Measurements from ENCODE around the gene MMD.
A peak's percentile ranks its signal among the peaks of the same experiment; 100 is the strongest.
"Not testable (repeated sequence)": the region's sequence is repeated elsewhere in the genome, so short reads cannot be mapped to it uniquely, and the experiment has no call there.

The MMD gene

GRCh38 chr17:55446581-55447205 lies 25.1 kb upstream of the MMD start:
- no peak overlapping the region for H3K27ac ChIP-seq
- intact Hi-C loops (cut with DNase I; ENCODE audit: low total_unique reads) = no loop called here
- H3K4me3 ChIP-seq = no peak overlapping the region
- peaks cover 0 to 2% of the 10 kb centered on the region in 2 donors for H3K27me3 ChIP-seq
- H3K36me3 ChIP-seq = no peaks in the 10 kb centered on the region
- H3K4me1 ChIP-seq = no peaks in the 10 kb centered on the region
- H3K9me3 ChIP-seq = no peaks in the 10 kb centered on the region
- TF ChIP-seq CTCF (IDR thresholded peaks at IDR 0.05) = no peak
- no peak for DNase-seq

- H3K27ac ChIP-seq; H3K9me3 ChIP-seq; intact Hi-C loops (cut with DNase I; ENCODE audit: low total_unique reads); H3K36me3 ChIP-seq; H3K27me3 ChIP-seq; H3K4me3 ChIP-seq; H3K4me1 ChIP-seq: not testable (repeated sequence)
- peak in 1 of 2 donors; percentile 53 for DNase-seq
Measured at GRCh38 chr17:55446004-55446403, 24.4 kb upstream of the MMD start.

GRCh38 chr17:55444471-55445441 lies 23.1 kb upstream of the MMD start:
- DNase-seq = no peak
- intact Hi-C loops (cut with DNase I; ENCODE audit: low total_unique reads) = no loop called here
- H3K9me3 ChIP-seq = no peaks in the 10 kb centered on the region
- TF ChIP-seq CTCF (IDR thresholded peaks at IDR 0.05) = no peak
- no peaks in the 10 kb centered on the region for H3K36me3 ChIP-seq
- H3K27ac ChIP-seq = no peak overlapping the region
- H3K4me1 ChIP-seq = no peaks in the 10 kb centered on the region
- H3K4me3 ChIP-seq = no peak overlapping the region
- peaks cover 0 to 2% of the 10 kb centered on the region in 2 donors for H3K27me3 ChIP-seq

DNA sequence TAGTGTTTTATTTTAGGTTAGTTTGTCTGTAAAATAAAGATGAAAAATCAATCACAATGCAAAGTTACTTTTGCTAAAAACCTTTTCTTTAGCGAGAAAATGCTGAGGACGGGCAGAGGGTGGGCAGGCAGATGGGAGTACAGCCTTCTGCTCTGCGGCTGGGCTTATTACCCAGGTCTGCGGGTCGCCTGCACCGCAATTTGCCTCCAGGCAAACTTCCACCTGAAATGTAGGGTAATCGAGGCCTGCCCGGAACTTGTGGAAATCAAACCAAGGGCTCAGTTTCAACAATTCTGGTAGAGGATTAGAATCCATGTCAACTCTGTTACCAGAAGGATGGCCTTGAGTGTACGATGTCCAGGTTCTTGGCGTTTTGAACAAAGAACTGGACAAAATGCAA lies 22.3 kb upstream of the MMD start:
- H3K4me3 ChIP-seq = no peak overlapping the region
- H3K36me3 ChIP-seq = no peaks in the 10 kb centered on the region
- TF ChIP-seq CTCF (IDR thresholded peaks at IDR 0.05) = no peak
- H3K27ac ChIP-seq = no peak overlapping the region
- H3K27me3 ChIP-seq = peaks cover 0 to 2% of the 10 kb centered on the region in 2 donors
- no peaks in the 10 kb centered on the region for H3K9me3 ChIP-seq
- no peaks in the 10 kb centered on the region for H3K4me1 ChIP-seq
- DNase-seq = no peak
- intact Hi-C loops (cut with DNase I; ENCODE audit: low total_unique reads) = no loop called here

DNA sequence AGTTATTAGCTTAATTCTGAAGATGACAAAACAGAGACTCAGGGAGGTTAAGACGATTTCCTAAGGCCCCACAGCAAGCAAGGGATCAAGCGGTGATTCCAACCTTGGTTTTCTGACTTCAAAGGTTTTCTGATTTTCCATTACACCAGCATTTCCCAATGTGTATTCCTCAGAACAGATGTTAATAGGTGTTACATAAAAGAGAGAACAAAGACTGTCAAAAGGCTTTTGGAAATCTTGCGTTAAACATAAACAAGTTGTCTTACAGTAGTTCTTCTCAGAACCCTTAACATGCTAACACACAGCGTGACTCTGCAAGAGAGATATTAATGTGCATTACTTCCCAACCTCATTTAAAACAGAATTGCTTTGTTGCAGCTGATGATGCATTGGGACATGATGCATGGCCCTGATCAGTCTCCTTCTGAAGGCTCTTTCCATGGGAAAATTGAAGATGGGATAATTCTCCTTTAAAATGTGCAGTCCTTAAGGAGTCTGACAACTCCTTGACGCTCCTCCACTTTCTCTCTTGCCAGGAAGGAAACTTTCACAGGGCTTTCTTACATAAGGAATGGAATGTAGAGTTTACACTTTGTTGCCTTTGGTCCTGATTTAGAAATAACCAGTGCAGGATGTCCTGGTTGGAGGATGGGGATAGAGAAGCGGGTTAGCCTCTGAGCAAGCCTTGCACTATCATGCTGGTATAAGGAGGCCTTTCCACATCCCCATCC lies 21.5 kb upstream of the MMD start:
- no peak for DNase-seq
- Histone ChIP-seq H3K4me1 (no peaks in the 10 kb centered on the region), H3K27me3 (no peaks in the 10 kb centered on the region), H3K27ac (no peak overlapping the region), H3K36me3 (no peaks in the 10 kb centered on the region), H3K4me3 (no peak overlapping the region), H3K9me3 (no peaks in the 10 kb centered on the region)
- TF ChIP-seq CTCF (IDR thresholded peaks at IDR 0.05) = no peak
- intact Hi-C loops (cut with DNase I; ENCODE audit: low total_unique reads) = no loop called here

Measured in tibial artery (tissue), 4 donors.